A673 (cell line): ENCODE data around the gene CTSZ. TPM values are rescaled to one million over a fixed set of nuclear protein-coding genes. Genes with fewer than 3 reads are reported as not detected.

ENCODE experiments used
- BruUV-seq: library from RNA; stranded (reverse); fragments of 400-500 nt; replicated peaks from 2 replicates; lab custom pipeline; 2021; lab: Mats Ljungman, UMichigan
- CTCF ChIA-PET: fragments of 300-600 bp; sonication (Branson Sonifier 250); formaldehyde crosslinking; loops from one replicate; lab custom pipeline; 2022; ENCODE audit warnings: antibody characterized with exemption; lab: Charles Lee
- POLR2A ChIA-PET: fragments of 300-600 bp; sonication (Branson Sonifier 250); formaldehyde crosslinking; loops from one replicate; lab custom pipeline; 2022; ENCODE audit warnings: antibody characterized with exemption; ENCODE audit not compliant: low non-redundant PET; lab: Charles Lee
- DNase-seq: peaks from one replicate; pipeline ENCODE4 v3.0.0-alpha.2; 2015; ENCODE audit warnings: low spot score
- H3K27ac ChIP-seq: fragments of 200-600 bp; sonication (generic); 2 replicates; pipeline ENCODE4 v1.5.1; 2016; ENCODE audit warnings: mixed run types, low read depth, mild to moderate bottlenecking, mixed read lengths, antibody characterized with exemption, low read length; ENCODE audit not compliant: poor library complexity, severe bottlenecking
- H3K27me3 ChIP-seq: fragments of 200-600 bp; sonication (generic); replicated peaks from 2 replicates; pipeline ENCODE4 v1.6.1; 2017; ENCODE audit warnings: mixed run types, low read depth, mild to moderate bottlenecking, mixed read lengths, antibody characterized with exemption, low read length; ENCODE audit not compliant: insufficient read depth, poor library complexity
- H3K36me3 ChIP-seq: fragments of 200-600 bp; sonication (generic); 2 replicates; pipeline ENCODE4 v1.6.1; 2016; ENCODE audit warnings: mixed run types, mild to moderate bottlenecking, mixed read lengths, antibody characterized with exemption, low read length; ENCODE audit not compliant: insufficient read depth, poor library complexity, severe bottlenecking
- H3K4me1 ChIP-seq: fragments of 200-600 bp; sonication (generic); 2 replicates; pipeline ENCODE4 v1.6.1; 2017; ENCODE audit warnings: mixed run types, mild to moderate bottlenecking, mixed read lengths, antibody characterized with exemption, low read length; ENCODE audit not compliant: insufficient read depth, poor library complexity, severe bottlenecking
- H3K4me3 ChIP-seq: fragments of 200-600 bp; sonication (generic); 2 replicates; pipeline ENCODE4 v1.5.1; 2016; ENCODE audit warnings: low read depth, mixed run types, mild to moderate bottlenecking, mixed read lengths, low read length; ENCODE audit not compliant: poor library complexity, severe bottlenecking
- H3K9me3 ChIP-seq: fragments of 200-600 bp; sonication (generic); 2 replicates; pipeline ENCODE4 v1.6.1; 2016; ENCODE audit warnings: mixed run types, low read depth, mild to moderate bottlenecking, mixed read lengths, antibody characterized with exemption, low read length; ENCODE audit not compliant: poor library complexity, severe bottlenecking
- EZH2 ChIP-seq: fragments of 200-600 bp; sonication (generic); IDR thresholded peaks from 2 replicates; pipeline ENCODE4 v1.6.1; 2017; ENCODE audit warnings: borderline replicate concordance, low read depth, mild to moderate bottlenecking, mixed read lengths, antibody characterized with exemption, low read length; ENCODE audit not compliant: poor library complexity, severe bottlenecking
- intact Hi-C: fragments of 100-400 bp; cut with micrococcal nuclease; formaldehyde crosslinking; loops from one replicate; pipeline ENCODE4 v1.10.0; 2022; ENCODE audit not compliant: unreplicated experiment
- total RNA-seq: library from RNA; stranded (reverse); gene quantifications from 2 replicates; pipeline ENCODE4 v1.2.3, GENCODE V29; 2021
- TF ChIP-seq, protein P1 (sequence below): fragments of 300-800, 200-600 bp; sonication (generic); conservative IDR thresholded peaks from 2 replicates; pipeline ENCODE4 v1.5.1; 2017; ENCODE audit warnings: low read depth, mild to moderate bottlenecking, antibody characterized with exemption, low read length, moderate library complexity, mixed read lengths

Gene CTSZ
- total RNA-seq, 1 experiment from 2014 or later, result 1.2 TPM

DNA sequence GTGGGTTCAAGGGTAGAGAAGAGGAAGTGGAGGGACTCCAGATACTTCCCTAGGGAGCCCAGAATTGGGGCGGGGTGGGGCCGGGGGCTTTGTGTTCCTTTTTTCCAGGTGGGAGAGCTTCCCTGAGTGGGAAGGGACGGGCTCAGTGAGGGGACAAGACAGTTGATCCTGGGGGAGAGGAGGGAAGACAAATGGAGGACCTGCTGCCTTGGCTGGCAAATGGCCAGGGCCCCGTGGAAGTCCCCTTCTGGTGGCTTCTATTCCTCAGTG, 2.6 kb downstream of the CTSZ start:
- no peaks in the 10 kb centered on the region for H3K27me3 ChIP-seq
- CTCF ChIA-PET, result no interaction called here
- no peak overlapping the region for H3K27ac ChIP-seq
- no peaks in the 10 kb centered on the region for H3K9me3 ChIP-seq
- POLR2A ChIA-PET, result no interaction called here
- no peaks in the 10 kb centered on the region for H3K36me3 ChIP-seq
- TF ChIP-seq EZH2, result no peak
- TF ChIP-seq, protein P1, sequence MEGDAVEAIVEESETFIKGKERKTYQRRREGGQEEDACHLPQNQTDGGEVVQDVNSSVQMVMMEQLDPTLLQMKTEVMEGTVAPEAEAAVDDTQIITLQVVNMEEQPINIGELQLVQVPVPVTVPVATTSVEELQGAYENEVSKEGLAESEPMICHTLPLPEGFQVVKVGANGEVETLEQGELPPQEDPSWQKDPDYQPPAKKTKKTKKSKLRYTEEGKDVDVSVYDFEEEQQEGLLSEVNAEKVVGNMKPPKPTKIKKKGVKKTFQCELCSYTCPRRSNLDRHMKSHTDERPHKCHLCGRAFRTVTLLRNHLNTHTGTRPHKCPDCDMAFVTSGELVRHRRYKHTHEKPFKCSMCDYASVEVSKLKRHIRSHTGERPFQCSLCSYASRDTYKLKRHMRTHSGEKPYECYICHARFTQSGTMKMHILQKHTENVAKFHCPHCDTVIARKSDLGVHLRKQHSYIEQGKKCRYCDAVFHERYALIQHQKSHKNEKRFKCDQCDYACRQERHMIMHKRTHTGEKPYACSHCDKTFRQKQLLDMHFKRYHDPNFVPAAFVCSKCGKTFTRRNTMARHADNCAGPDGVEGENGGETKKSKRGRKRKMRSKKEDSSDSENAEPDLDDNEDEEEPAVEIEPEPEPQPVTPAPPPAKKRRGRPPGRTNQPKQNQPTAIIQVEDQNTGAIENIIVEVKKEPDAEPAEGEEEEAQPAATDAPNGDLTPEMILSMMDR, result no peak
- BruUV-seq, result no TSS peak
- intact Hi-C loops, result no loop called here
- DNase-seq, result no peak
- peaks cover 8% of the 10 kb centered on the region for H3K4me1 ChIP-seq
- no peak overlapping the region for H3K4me3 ChIP-seq

DNA sequence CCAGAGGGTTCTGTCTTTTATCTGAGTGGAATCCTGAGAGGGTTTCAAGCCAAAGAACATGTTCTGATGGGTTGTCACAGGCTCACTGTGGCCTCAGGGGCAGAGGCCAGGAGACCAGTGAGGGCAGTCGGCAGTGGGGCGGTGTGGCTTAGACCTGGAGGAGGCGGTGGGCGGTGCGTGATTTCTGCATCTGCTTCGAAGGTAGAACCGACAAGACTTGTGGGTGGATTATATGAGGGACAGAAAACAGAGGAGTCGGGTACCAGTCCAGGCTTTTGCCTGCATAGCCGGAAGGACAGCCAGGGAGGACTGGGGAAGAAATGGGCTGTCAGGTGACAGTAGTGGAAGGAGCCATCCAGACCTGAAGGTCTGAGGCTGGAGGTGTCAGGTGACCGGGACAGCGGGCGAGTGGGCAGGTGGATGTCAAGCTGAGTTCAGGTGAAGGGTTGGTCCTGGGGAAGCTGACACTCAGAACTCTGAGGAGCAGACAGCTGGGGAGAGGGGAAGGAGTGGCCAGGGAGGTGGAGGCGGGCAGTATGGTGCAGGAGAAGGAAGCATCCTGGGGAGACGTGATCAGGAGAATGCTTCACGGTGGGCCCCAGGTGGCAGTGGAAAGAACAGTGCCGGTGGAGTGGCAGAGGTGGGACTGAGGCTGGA, 3.1 kb downstream of the CTSZ start:
- no peaks in the 10 kb centered on the region for H3K36me3 ChIP-seq
- H3K4me1 ChIP-seq, result peaks cover 8% of the 10 kb centered on the region
- TF ChIP-seq EZH2, result no peak
- TF ChIP-seq, protein P1, result no peak
- intact Hi-C loops, result no loop called here
- CTCF ChIA-PET, result no interaction called here
- no peak overlapping the region for H3K27ac ChIP-seq
- H3K4me3 ChIP-seq, result no peak overlapping the region
- no peaks in the 10 kb centered on the region for H3K27me3 ChIP-seq
- no peaks in the 10 kb centered on the region for H3K9me3 ChIP-seq
- no peak for DNase-seq
- POLR2A ChIA-PET, result no interaction called here
- no TSS peak for BruUV-seq

DNA sequence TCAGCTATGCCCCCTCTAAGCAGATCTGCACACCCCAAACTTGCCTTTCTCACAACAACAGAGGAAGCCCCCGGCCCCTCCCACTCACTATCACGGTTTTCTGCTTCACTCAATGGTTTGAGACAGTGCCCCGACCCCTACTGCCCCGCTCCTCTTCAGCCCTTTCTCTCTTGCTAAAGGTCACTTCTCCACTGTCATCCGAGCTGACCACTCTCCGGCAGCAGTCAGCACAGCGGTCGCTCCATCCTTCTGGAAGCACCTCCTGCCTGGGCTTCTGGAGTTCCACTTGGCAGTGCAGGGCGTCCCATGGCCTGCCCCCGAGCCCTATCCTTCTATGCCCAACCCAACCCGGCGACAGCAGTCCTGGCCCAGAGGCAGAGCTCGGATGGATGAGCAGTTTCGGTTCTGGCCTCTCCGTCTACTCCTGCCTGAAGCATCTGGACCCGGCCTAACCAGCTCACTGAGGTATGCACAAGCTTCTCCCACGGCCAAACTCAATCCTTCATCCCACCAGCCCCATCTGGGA, 4.1 kb downstream of the CTSZ start:
- TF ChIP-seq, protein P1, result no peak
- no peak for TF ChIP-seq EZH2
- POLR2A ChIA-PET, result no interaction called here
- no peaks in the 10 kb centered on the region for H3K36me3 ChIP-seq

More for the DNA sequence above, 4.1 kb downstream of the CTSZ start:
- no peak for DNase-seq
- Histone ChIP-seq H3K4me3 (no peak overlapping the region), H3K27me3 (no peaks in the 10 kb centered on the region), H3K27ac (no peak overlapping the region), H3K9me3 (no peaks in the 10 kb centered on the region), H3K4me1 (peaks cover 8% of the 10 kb centered on the region)
- BruUV-seq, result no TSS peak
- CTCF ChIA-PET, result no interaction called here
- intact Hi-C loops, result no loop called here
